H9 (cell line): ENCODE measurements around the gene SCEL. TPM values are rescaled to one million over a fixed set of nuclear protein-coding genes. Genes with fewer than 3 reads are reported as not detected.

Experiments
- DNase-seq: peaks from one replicate; pipeline ENCODE4 v3.0.0-alpha.2; 2017
- H2AFZ ChIP-seq: one replicate; pipeline ENCODE4 v1.6.1; 2013; ENCODE audit warnings: mild to moderate bottlenecking, low read length, control low read depth, moderate library complexity
- H2AK5ac ChIP-seq: 2 replicates; pipeline ENCODE4 v1.6.1; 2013; ENCODE audit warnings: low read length, control low read depth, mixed read lengths; ENCODE audit not compliant: insufficient read length
- H2BK120ac ChIP-seq: one replicate; pipeline ENCODE4 v1.6.1; 2013; ENCODE audit warnings: low read depth, mild to moderate bottlenecking, low read length, control low read depth, inconsistent platforms; ENCODE audit not compliant: poor library complexity, severe bottlenecking
- H2BK12ac ChIP-seq: 2 replicates; pipeline ENCODE4 v1.6.1; 2013; ENCODE audit warnings: low read length, control low read depth, mixed read lengths, low read depth; ENCODE audit not compliant: insufficient read length
- H2BK15ac ChIP-seq: 2 replicates; pipeline ENCODE4 v1.6.1; 2013; ENCODE audit warnings: low read depth, low read length, control low read depth
- H2BK20ac ChIP-seq: one replicate; pipeline ENCODE4 v1.6.1; 2013; ENCODE audit warnings: low read depth, mild to moderate bottlenecking, low read length, control low read depth, inconsistent platforms; ENCODE audit not compliant: poor library complexity, severe bottlenecking
- H2BK5ac ChIP-seq: 2 replicates; pipeline ENCODE4 v1.6.1; 2013; ENCODE audit warnings: low read length, control low read depth, mixed read lengths; ENCODE audit not compliant: insufficient read length
- H3K14ac ChIP-seq: 2 replicates; pipeline ENCODE4 v1.6.1; 2013; ENCODE audit warnings: low read length, control low read depth; ENCODE audit not compliant: insufficient read depth
- H3K18ac ChIP-seq: 2 replicates; pipeline ENCODE4 v1.6.1; 2013; ENCODE audit warnings: low read depth, mild to moderate bottlenecking, mixed read lengths, low read length, control low read depth; ENCODE audit not compliant: insufficient read length
- H3K23ac ChIP-seq: 2 replicates; pipeline ENCODE4 v1.6.1; 2013; ENCODE audit warnings: low read length, control low read depth, mixed read lengths, low read depth; ENCODE audit not compliant: insufficient read length
- H3K23me2 ChIP-seq: 2 replicates; pipeline ENCODE4 v1.6.1; 2013; ENCODE audit warnings: low read depth, mild to moderate bottlenecking, mixed read lengths, low read length, control low read depth; ENCODE audit not compliant: insufficient read length, poor library complexity, severe bottlenecking
- H3K27ac ChIP-seq: 2 replicates; pipeline ENCODE4 v1.5.1; 2013; ENCODE audit warnings: low read length, control low read depth, mixed read lengths, low read depth; ENCODE audit not compliant: insufficient read length
- H3K27me3 ChIP-seq: 2 replicates; pipeline ENCODE4 v1.6.1; 2013; ENCODE audit warnings: low read length, control low read depth, inconsistent platforms; ENCODE audit not compliant: insufficient read depth
- H3K4ac ChIP-seq: 2 replicates; pipeline ENCODE4 v1.6.1; 2013; ENCODE audit warnings: low read depth, mild to moderate bottlenecking, control low read depth, inconsistent platforms, low read length, moderate library complexity
- H3K4me1 ChIP-seq: 2 replicates; pipeline ENCODE4 v1.6.1; 2013; ENCODE audit warnings: low read length, control low read depth, inconsistent platforms; ENCODE audit not compliant: insufficient read depth
- H3K4me2 ChIP-seq: 2 replicates; pipeline ENCODE4 v1.6.1; 2013; ENCODE audit warnings: low read length, control low read depth, mixed read lengths; ENCODE audit not compliant: insufficient read length, insufficient read depth
- H3K56ac ChIP-seq: 2 replicates; pipeline ENCODE4 v1.6.1; 2013; ENCODE audit warnings: low read depth, mild to moderate bottlenecking, mixed read lengths, low read length, control low read depth; ENCODE audit not compliant: insufficient read length
- H3K79me1 ChIP-seq: 2 replicates; pipeline ENCODE4 v1.6.1; 2013; ENCODE audit warnings: low read depth, mild to moderate bottlenecking, moderate library complexity, low read length, control low read depth, inconsistent platforms; ENCODE audit not compliant: insufficient read depth, poor library complexity, severe bottlenecking
- H3K79me2 ChIP-seq: 2 replicates; pipeline ENCODE4 v1.6.1; 2013; ENCODE audit warnings: low read length, control low read depth, inconsistent platforms; ENCODE audit not compliant: insufficient read depth
- H3K9ac ChIP-seq: 2 replicates; pipeline ENCODE4 v1.6.1; 2013; ENCODE audit warnings: low read length, control low read depth, mixed read lengths; ENCODE audit not compliant: insufficient read length; ENCODE audit errors: extremely low read depth
- H3K9me3 ChIP-seq: one replicate; pipeline ENCODE4 v1.6.1; 2013; ENCODE audit warnings: low read depth, low read length, inconsistent platforms; ENCODE audit not compliant: control insufficient read depth
- H3T11ph ChIP-seq: one replicate; pipeline ENCODE4 v1.6.1; 2013; ENCODE audit warnings: mild to moderate bottlenecking, low read length, control low read depth, inconsistent platforms
- H4K20me1 ChIP-seq: one replicate; pipeline ENCODE4 v1.6.1; 2013; ENCODE audit not compliant: control insufficient read depth, insufficient read length, insufficient read depth
- H4K5ac ChIP-seq: 2 replicates; pipeline ENCODE4 v1.6.1; 2013; ENCODE audit warnings: low read depth, mild to moderate bottlenecking, mixed read lengths, low read length, control low read depth; ENCODE audit not compliant: insufficient read length
- H4K8ac ChIP-seq: replicated peaks from 2 replicates; pipeline ENCODE4 v1.6.1; 2013; ENCODE audit warnings: low read length, control low read depth, mixed read lengths, low read depth; ENCODE audit not compliant: insufficient read length
- H4K91ac ChIP-seq: 2 replicates; pipeline ENCODE4 v1.6.1; 2013; ENCODE audit warnings: low read depth, mild to moderate bottlenecking, moderate library complexity, mixed read lengths, low read length, control low read depth; ENCODE audit not compliant: insufficient read length
- H3K27ac Mint-ChIP-seq, 3 experiments: 2 replicates in 2 of 3; 3 replicates in 1 of 3; pipeline ENCODE4 v1.8.0; 2020 to 2021; ENCODE audit warnings: mixed read lengths in 3 of 3, mild to moderate bottlenecking in 1 of 3, moderate library complexity in 1 of 3
- H3K27me3 Mint-ChIP-seq: 2 replicates; pipeline ENCODE4 v1.8.0; 2021; ENCODE audit warnings: low read depth, mild to moderate bottlenecking, moderate library complexity, mixed read lengths
- H3K36me3 Mint-ChIP-seq, 3 experiments: 2 replicates in 2 of 3; 3 replicates in 1 of 3; pipeline ENCODE4 v1.8.0; 2020 to 2021; ENCODE audit warnings: low read depth in 3 of 3, mixed read lengths in 3 of 3; ENCODE audit not compliant: insufficient read depth in 1 of 3
- H3K4me1 Mint-ChIP-seq, 2 experiments: 2 replicates each; pipeline ENCODE4 v1.8.0; 2020; ENCODE audit warnings: mixed read lengths in 2 of 2
- H3K4me3 Mint-ChIP-seq, 2 experiments: 2 replicates in 1 of 2; 3 replicates in 1 of 2; pipeline ENCODE4 v1.8.0; 2020 to 2021; ENCODE audit warnings: mild to moderate bottlenecking in 2 of 2, mixed read lengths in 2 of 2, moderate library complexity in 1 of 2
- H3K9me3 Mint-ChIP-seq, 2 experiments: 2 replicates in 1 of 2; 3 replicates in 1 of 2; pipeline ENCODE4 v1.8.0; 2020; ENCODE audit warnings: mild to moderate bottlenecking in 2 of 2, mixed read lengths in 2 of 2, moderate library complexity in 1 of 2
- CTCF ChIP-seq: fragments of 200-600 bp; sonication (generic); conservative IDR thresholded peaks from 3 replicates; pipeline ENCODE4 v1.8.0; 2021; ENCODE audit warnings: antibody characterized with exemption, mild to moderate bottlenecking
- WGBS: extraction: QIAGEN DNeasy Blood & Tissue Kit; methylation state at CpG from one replicate; pipeline ENCODE4 v1.1.7; 2013; ENCODE audit warnings: missing lambda C conversion rate, low lambda C conversion rate, mixed read lengths; ENCODE audit not compliant: insufficient read length; ENCODE audit errors: extremely low coverage; 5-methylcytosine and 5-hydroxymethylcytosine counted together
- total RNA-seq: library from RNA; stranded (reverse); gene quantifications from 2 replicates; pipeline ENCODE4 v1.2.1, GENCODE V29; 2021

The SCEL gene
- total RNA-seq, 1 experiment from 2014 or later = not detected

GRCh38 chr13:77544758-77545338 is 9.3 kb downstream of the SCEL start:
- H3K9me3 ChIP-seq = no peaks in the 10 kb centered on the region
- no peak overlapping the region for H2BK5ac ChIP-seq
- H3K4me1 Mint-ChIP-seq = peaks cover 3 to 5% of the 10 kb centered on the region in 2 experiments; a peak in 1 of 4 replicates

More at GRCh38 chr13:77544758-77545338, 9.3 kb downstream of the SCEL start:
- Histone ChIP-seq H3K18ac (no peak overlapping the region), H3K27ac (no peak overlapping the region), H4K5ac (no peak overlapping the region), H2BK15ac (no peak overlapping the region), H3K4me2 (no peak overlapping the region), H3K4me1 (no peaks in the 10 kb centered on the region), H2BK120ac (no peak overlapping the region), H2AK5ac (no peak overlapping the region), H2BK20ac (no peak overlapping the region), H2BK12ac (no peak overlapping the region), H3K23ac (no peak overlapping the region), H4K20me1 (no peaks in the 10 kb centered on the region), H2AFZ (no peak overlapping the region), H3K27me3 (no peaks in the 10 kb centered on the region), H3K79me1 (no peaks in the 10 kb centered on the region), H4K8ac (no peak overlapping the region), H3K4ac (no peak overlapping the region), H3K56ac (no peak overlapping the region), H3K14ac (no peak overlapping the region), H3K79me2 (no peaks in the 10 kb centered on the region), H3T11ph (no peak overlapping the region), H3K9ac (no peak overlapping the region), H3K23me2 (no peaks in the 10 kb centered on the region), H4K91ac (no peak overlapping the region)
- no peak for DNase-seq
- Mint-ChIP-seq H3K4me3 (no peak overlapping the region), H3K27ac (no peak overlapping the region), H3K9me3 (no peaks in the 10 kb centered on the region), H3K27me3 (no peaks in the 10 kb centered on the region), H3K36me3 (no peaks in the 10 kb centered on the region)
- WGBS = no CpG with 5 or more reads among the region's 4 CpGs
- no peak for TF ChIP-seq CTCF
